ENCODE results near the gene CPVL. TPM values are rescaled to one million over a fixed set of nuclear protein-coding genes. Genes with fewer than 3 reads are reported as not detected.

CPVL gene
- total and polyA plus RNA-seq, 2 of the 8 experiments (the other 6 are each of a cell fraction or from before 2014, with no cell fraction given): 40.0 to 55.0 TPM

- H3K79me2 ChIP-seq (ENCODE audit: control insufficient read depth in 1 of 2, insufficient read depth in 2 of 2, low read length in 2 of 2): no peaks in the 10 kb centered on the region
- 88% methylated on average over 5 of the region's 5 CpGs; no CpG with 5 or more reads in 1 of the 2 experiments for WGBS, 2 experiments (ENCODE audit: extremely low coverage in 1 of 2, insufficient coverage in 1 of 2, insufficient read length in 1 of 2, insufficient replicate concordance in 2 of 2, low coverage in 1 of 2, low lambda C conversion rate in 2 of 2, missing lambda C conversion rate in 1 of 2)
- no peak for FAIRE-seq
Observed at GRCh38 chr7:29076631-29077030, 69.7 kb downstream of the CPVL start.

More at GRCh38 chr7:29076631-29077030, 69.7 kb downstream of the CPVL start:
- Histone ChIP-seq H3K79me1 (ENCODE audit: low read depth, low read length) (no peaks in the 10 kb centered on the region), H3K27me3 (replicated peaks in 1 of 4; ENCODE audit: control insufficient read depth in 3 of 4, extremely low read depth in 1 of 4, insufficient read depth in 3 of 4, low read length in 3 of 4) (no peaks in the 10 kb centered on the region), H2BK120ac (replicated peaks; ENCODE audit: low read depth, low read length) (no peak overlapping the region), H3K56ac (replicated peaks; ENCODE audit: insufficient read length, low read depth, low read length) (no peak overlapping the region), H2BK15ac (ENCODE audit: low read length) (no peak overlapping the region), H2AK5ac (ENCODE audit: low read depth, low read length) (no peak overlapping the region), H2BK12ac (ENCODE audit: low read depth, low read length) (no peak overlapping the region), H4K8ac (ENCODE audit: extremely low read depth, insufficient read depth, low read length) (no peak overlapping the region), H3K18ac (ENCODE audit: extremely low read depth, low read length) (no peak overlapping the region), H2AFZ (ENCODE audit: low read length) (no peak overlapping the region), H3K4me1 (replicated peaks in 1 of 4; ENCODE audit: control insufficient read depth in 3 of 4, insufficient read depth in 4 of 4, low read length in 3 of 4) (0 out of 7 replicates have a peak, but pooled peaks cover 0 to 3% (median 0%) of the 10 kb centered on the region in 4 experiments), H3K4me2 (ENCODE audit: insufficient read depth in 1 of 2, low read depth in 2 of 2, low read length in 2 of 2) (no peak overlapping the region), H4K91ac (replicated peaks; ENCODE audit: insufficient read length, low read length) (no peak overlapping the region), H3K9ac (replicated peaks in 1 of 4; ENCODE audit: extremely low read depth in 1 of 4, low read depth in 3 of 4, low read length in 3 of 4) (no peak overlapping the region), H4K20me1 (replicated peaks in 1 of 2; ENCODE audit: control insufficient read depth in 1 of 2, insufficient read depth in 2 of 2, low read length in 2 of 2) (no peaks in the 10 kb centered on the region), H3K14ac (ENCODE audit: insufficient read length) (no peak overlapping the region), H3K9me3 (ENCODE audit: insufficient read depth in 2 of 2, low read depth in 1 of 2, low read length in 1 of 2) (no peaks in the 10 kb centered on the region), H3K4me3 (ENCODE audit: extremely low read depth in 1 of 4, insufficient read depth in 2 of 4, low read depth in 3 of 4, low read length in 4 of 4) (no peak overlapping the region), H3K23me2 (ENCODE audit: low read depth, low read length) (no peaks in the 10 kb centered on the region), H2BK5ac (ENCODE audit: low read depth, low read length) (no peak overlapping the region), H3K36me3 (ENCODE audit: control insufficient read depth in 2 of 4, insufficient read depth in 4 of 4, low read length in 3 of 4) (no peaks in the 10 kb centered on the region), H3K23ac (ENCODE audit: insufficient read length) (no peak overlapping the region), H3K4ac (replicated peaks; ENCODE audit: insufficient read length, low read depth, low read length) (no peak overlapping the region), H2BK20ac (ENCODE audit: low read length) (no peak overlapping the region), H4K5ac (ENCODE audit: insufficient read length, low read depth, low read length) (no peak overlapping the region), H3K27ac (ENCODE audit: low read depth, low read length) (no peak overlapping the region)
- CTCF ChIA-PET (ENCODE audit: partially characterized antibody): interaction anchor here (0.6 to 3.2 kb wide), 12 partner anchors 12 to 154 kb away, joined by 3 to 14 read pairs (median 4); partner anchors contain the start of gene TRIL
- POLR2A ChIA-PET (ENCODE audit: partially characterized antibody): interaction anchor here (1.0 kb wide), 1 partner anchor 101 kb away, joined by 3 read pairs; no protein-coding TSS in a partner anchor
- no peak for DNase-seq (ENCODE audit: low read depth in 1 of 2, low spot score in 2 of 2)
- TF ChIP-seq ATF3 (IDR thresholded peaks at IDR 0.05; ENCODE audit: insufficient read depth, low read depth, low read length): no peak
- no peak for TF ChIP-seq SIRT6 (IDR thresholded peaks at IDR 0.05; ENCODE audit: low read length)
- TF ChIP-seq GTF2F1 (IDR thresholded peaks at IDR 0.05; ENCODE audit: borderline replicate concordance, low read depth, low read length): no peak
- TF ChIP-seq CHD1 (IDR thresholded peaks at IDR 0.05; ENCODE audit: low read depth, low read length): no peak
- no peak for TF ChIP-seq USF2 (IDR thresholded peaks at IDR 0.05; ENCODE audit: low read length)

Measured in H1 (cell line).